ENCODE results near the gene PRSS27.

PRSS27 gene

GRCh38 chr16:2752850-2753732 is 33.1 kb upstream of the PRSS27 start:
- peak overlapping the region; percentile 81 for H3K4me3 ChIP-seq (ENCODE audit: low read depth, low read length)
- ChIA-PET CTCF (interaction anchor here (0.9 to 3.2 kb wide), 4 partner anchors 23 to 210 kb away, joined by 3 to 10 read pairs (median 4); no protein-coding TSS in a partner anchor), POLR2A (interaction anchor here (0.6 to 2.1 kb wide), 6 partner anchors 10 to 115 kb away, joined by 4 to 12 read pairs (median 5); partner anchors contain the start of gene ELOB)
- DNase-seq (ENCODE audit: low read depth, low spot score): no peak
- TF ChIP-seq CTCF (IDR thresholded peaks at IDR 0.05; ENCODE audit: insufficient read depth, low read length, missing control alignments): no peak

DNA sequence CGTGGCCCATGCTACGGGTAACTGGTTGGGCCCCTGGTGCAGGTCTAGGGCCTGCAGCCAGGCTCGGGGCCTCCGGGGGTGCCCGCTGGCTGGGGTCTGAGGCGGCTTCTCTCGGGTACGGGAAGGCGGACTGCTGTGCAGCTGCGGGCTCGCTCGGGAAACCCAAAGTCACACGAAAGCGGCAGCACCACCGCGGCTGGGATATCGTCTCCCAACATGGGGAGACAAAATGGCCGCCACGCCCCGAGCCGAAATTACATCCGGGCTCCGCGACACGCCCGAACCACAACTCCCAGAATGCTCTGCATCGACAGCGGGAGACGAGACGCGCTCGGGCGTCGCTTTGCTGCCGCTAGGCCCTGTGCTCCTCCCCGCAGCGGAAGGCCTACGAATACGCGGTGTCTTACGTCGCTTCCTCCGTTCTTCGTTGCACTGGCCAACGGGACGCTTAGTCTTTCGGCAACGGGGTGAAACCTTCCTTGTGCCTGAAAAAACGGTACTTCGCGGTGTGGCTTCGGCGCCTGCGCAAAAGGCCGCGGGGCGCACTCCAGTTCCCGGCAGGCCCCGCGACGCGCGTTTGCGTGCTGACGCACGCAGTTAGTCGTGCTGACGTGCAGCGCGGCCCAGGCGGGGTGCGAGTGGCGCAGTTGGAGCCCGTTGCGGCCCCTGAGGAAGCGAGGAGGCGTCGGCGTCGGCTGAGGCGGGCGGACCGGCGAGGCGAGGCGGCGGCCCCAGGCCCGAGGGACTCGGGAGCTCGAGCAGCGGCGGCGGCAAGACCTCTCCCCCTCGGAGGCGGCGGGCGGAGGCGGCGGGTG is 32.2 kb upstream of the PRSS27 start, which contains the start of gene SRRM2:
Gene SRRM2 (plus strand): TSS at position 604 of the 815 bp plus-strand sequence. CDS start 3,727 bp downstream, outside the sequence.
- no peak for TF ChIP-seq CTCF (IDR thresholded peaks at IDR 0.05; ENCODE audit: insufficient read depth, low read length, missing control alignments)

DNA sequence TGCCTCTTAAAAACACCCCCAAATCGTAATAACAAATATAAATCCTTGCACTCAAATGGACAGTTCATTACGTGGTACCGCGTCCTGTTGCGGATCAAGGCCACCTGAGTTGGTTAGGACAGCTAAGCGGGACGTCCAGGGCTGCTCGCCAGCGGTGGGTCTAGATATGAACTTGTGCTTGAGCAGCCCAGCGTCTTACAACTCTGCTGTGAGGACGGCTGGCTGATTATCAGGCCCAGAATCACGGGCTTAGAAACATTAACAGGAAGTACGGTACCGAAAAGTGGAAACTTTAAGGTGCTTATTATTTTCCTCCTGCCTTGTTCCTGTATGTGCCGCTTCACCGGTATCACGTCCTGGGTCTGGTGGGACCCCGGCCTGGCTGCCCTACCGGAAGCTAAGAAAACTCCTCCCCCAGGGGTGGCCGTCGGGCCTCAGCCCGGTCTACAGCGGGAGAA is 31.6 kb upstream of the PRSS27 start:
- H3K4me3 ChIP-seq (ENCODE audit: low read depth, low read length): peak overlapping the region; percentile 81
- TF ChIP-seq CTCF (IDR thresholded peaks at IDR 0.05; ENCODE audit: insufficient read depth, low read length, missing control alignments): no peak
- POLR2A ChIA-PET: interaction anchor here (0.7 kb wide), 1 partner anchor 69 kb away, joined by 3 read pairs; the partner anchor contains the start of gene KCTD5
- DNase-seq (ENCODE audit: low read depth, low spot score): no peak
- CTCF ChIA-PET: interaction anchor here (2.1 to 3.2 kb wide), 2 partner anchors 117 to 121 kb away, joined by 6 to 10 read pairs; no protein-coding TSS in a partner anchor

More for the DNA sequence above, 32.2 kb upstream of the PRSS27 start, which contains the start of gene SRRM2:
- ChIA-PET POLR2A (interaction anchor here (0.7 to 2.1 kb wide), 6 partner anchors 11 to 116 kb away, joined by 3 to 12 read pairs (median 5); partner anchors contain the start of genes ELOB and KCTD5), CTCF (interaction anchor here (1.0 to 3.2 kb wide), 3 partner anchors 24 to 120 kb away, joined by 3 to 10 read pairs (median 6); no protein-coding TSS in a partner anchor)
- peak; percentile 72 for DNase-seq (ENCODE audit: low read depth, low spot score)
- peak within 1 kb of the TSS; percentile 81 for H3K4me3 ChIP-seq (ENCODE audit: low read depth, low read length)

DNA sequence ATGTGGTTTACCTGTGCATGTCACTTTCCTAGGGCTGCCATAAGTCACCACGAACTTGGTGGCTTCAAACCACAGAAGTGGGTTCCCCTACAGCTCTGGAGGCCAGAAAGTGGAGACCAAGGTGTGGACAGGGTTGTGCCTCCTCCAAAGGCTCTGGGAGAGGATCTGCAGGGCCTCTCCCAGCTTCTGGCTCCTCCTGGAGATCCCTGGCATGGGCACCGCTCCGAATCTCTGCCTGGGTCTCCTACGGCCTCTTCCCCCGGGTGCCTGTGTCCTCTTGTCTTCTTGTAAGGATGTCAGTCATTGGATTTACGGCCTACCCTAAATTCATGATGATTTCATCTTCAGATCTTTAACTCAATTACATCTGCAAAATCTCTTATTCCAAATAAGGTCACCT is 29.9 kb upstream of the PRSS27 start:
- ChIA-PET CTCF (interaction anchor here (1.4 kb wide), 1 partner anchor 11 kb away, joined by 3 read pairs; no protein-coding TSS in a partner anchor), POLR2A (no interaction called here)
- H3K4me3 ChIP-seq (ENCODE audit: low read depth, low read length): no peak overlapping the region
- no peak for DNase-seq (ENCODE audit: low read depth, low spot score)
- no peak for TF ChIP-seq CTCF (IDR thresholded peaks at IDR 0.05; ENCODE audit: insufficient read depth, low read length, missing control alignments)

DNA sequence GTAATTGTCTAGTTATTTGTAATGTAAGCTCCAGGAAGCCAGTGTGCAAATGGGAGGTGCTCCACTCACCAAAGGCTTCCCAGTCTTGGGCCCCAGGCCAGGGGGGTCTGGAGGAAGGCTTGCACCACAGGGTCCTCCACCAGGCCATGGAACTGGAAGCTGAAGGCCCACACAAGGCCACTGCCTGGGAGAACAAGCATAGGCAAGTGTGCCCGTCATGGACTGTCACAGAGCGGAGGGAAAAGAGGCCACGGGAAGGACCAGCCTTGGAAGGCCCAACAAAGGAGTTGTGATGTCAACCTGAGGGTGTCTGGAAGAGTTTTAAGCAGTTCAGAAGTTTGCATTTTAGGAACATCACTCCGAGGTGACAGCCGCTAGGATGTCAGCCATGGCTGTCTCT is 29.5 kb upstream of the PRSS27 start:
- no peak for DNase-seq (ENCODE audit: low read depth, low spot score)
- no peak overlapping the region for H3K4me3 ChIP-seq (ENCODE audit: low read depth, low read length)
- POLR2A ChIA-PET: no interaction called here
- CTCF ChIA-PET: no interaction called here
- no peak for TF ChIP-seq CTCF (IDR thresholded peaks at IDR 0.05; ENCODE audit: insufficient read depth, low read length, missing control alignments)

Data from AG04449 (cell line).